ENCODE measurements around the gene USP7.
A peak's percentile ranks its signal among the peaks of the same experiment; 100 is the strongest.

DNA sequence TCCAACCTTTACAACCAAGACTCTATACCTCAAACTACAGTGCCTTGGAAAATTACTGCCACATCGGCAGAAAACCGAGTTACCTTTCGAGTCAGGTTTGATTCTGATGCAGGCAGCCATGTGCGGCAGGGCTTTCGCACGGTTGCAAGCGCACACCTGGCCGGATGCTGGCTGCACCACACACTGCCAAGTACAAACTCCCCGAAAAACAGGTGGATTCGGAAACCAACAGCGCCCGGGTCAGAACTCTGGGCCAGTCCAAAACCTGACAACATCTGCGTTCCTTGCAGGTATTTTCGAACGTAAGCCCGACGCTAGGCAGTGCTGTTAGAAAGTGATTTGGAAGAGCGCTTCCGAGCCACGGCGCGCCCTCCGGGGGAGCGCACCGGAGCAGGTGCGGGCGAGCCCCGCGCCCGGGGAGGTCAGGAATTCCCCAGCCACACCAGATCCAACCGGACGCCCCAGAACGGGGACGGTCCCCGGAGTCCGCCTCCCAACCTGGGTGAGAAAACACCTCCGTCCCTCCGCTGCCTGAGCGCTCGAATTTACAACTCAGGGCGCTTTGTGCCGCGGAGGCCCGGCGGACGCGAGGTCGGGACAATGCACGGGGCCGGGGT, 1.2 kb downstream of the USP7 start:
- TF ChIP-seq POLR2A (IDR thresholded peaks at IDR 0.05; ENCODE audit: low read length): peak; percentile 7
- TF ChIP-seq GATA1 (IDR thresholded peaks at IDR 0.05; ENCODE audit: low read depth, low read length): no peak

Data from erythroblast (primary cell).